ENCODE measurements around the gene SQOR. TPM values are rescaled to one million over a fixed set of nuclear protein-coding genes. Genes with fewer than 3 reads are reported as not detected.

SQOR gene
- total and polyA plus RNA-seq, 8 donors, result 13.8 to 28.6 (median 24.2) TPM

GRCh38 chr15:45677797-45678196 lies 43.0 kb downstream of the SQOR start:
- 97 to 98% methylated on average over 7 of the region's 7 CpGs for WGBS, 2 donors
- no peak for ATAC-seq

GRCh38 chr15:45678459-45679178 lies 43.8 kb downstream of the SQOR start:
- ATAC-seq, result no peak
- TF ChIP-seq CTCF (IDR thresholded peaks at IDR 0.05), result no peak
- intact Hi-C loops (cut with DNase I), result no loop called here
- Histone ChIP-seq H3K27ac (no peak overlapping the region), H3K4me1 (no peaks in the 10 kb centered on the region), H3K9me3 (no peaks in the 10 kb centered on the region), H3K36me3 (peaks cover 0 to 50% (median 9%) of the 10 kb centered on the region in 3 donors), H3K4me3 (no peak overlapping the region), H3K27me3 (no peaks in the 10 kb centered on the region)
- no peak for FAIRE-seq
- no peak for DNase-seq
- WGBS, 2 donors, result 78 to 94% methylated on average over 4 of the region's 4 CpGs

More at GRCh38 chr15:45677797-45678196, 43.0 kb downstream of the SQOR start:
- intact Hi-C loops (cut with DNase I), result no loop called here
- TF ChIP-seq CTCF (IDR thresholded peaks at IDR 0.05), result no peak
- no peaks in the 10 kb centered on the region for H3K27me3 ChIP-seq
- H3K9me3 ChIP-seq, result no peaks in the 10 kb centered on the region
- H3K36me3 ChIP-seq, result peaks cover 0 to 44% (median 11%) of the 10 kb centered on the region in 3 donors
- no peak overlapping the region for H3K27ac ChIP-seq
- H3K4me1 ChIP-seq, result no peaks in the 10 kb centered on the region
- FAIRE-seq (no peak), DNase-seq (no peak)
- no peak overlapping the region for H3K4me3 ChIP-seq

- 67 to 78% methylated on average over 2 of the region's 2 CpGs for WGBS, 2 donors
- intact Hi-C loops (cut with DNase I), result no loop called here
- Histone ChIP-seq H3K9me3 (no peaks in the 10 kb centered on the region), H3K27me3 (no peaks in the 10 kb centered on the region), H3K27ac (no peak overlapping the region), H3K36me3 (peaks cover 0 to 58% (median 8%) of the 10 kb centered on the region in 3 donors), H3K4me1 (no peaks in the 10 kb centered on the region), H3K4me3 (no peak overlapping the region)
- no peak for TF ChIP-seq CTCF (IDR thresholded peaks at IDR 0.05)
- DNase-seq (no peak), ATAC-seq (peak in 2 of 4 donors; percentile 51 to 53), FAIRE-seq (no peak)
Observed at GRCh38 chr15:45684533-45684932, 49.7 kb downstream of the SQOR start.

- no peak for TF ChIP-seq CTCF (IDR thresholded peaks at IDR 0.05)
- Histone ChIP-seq H3K4me3 (no peak overlapping the region), H3K9me3 (no peaks in the 10 kb centered on the region), H3K27me3 (no peaks in the 10 kb centered on the region), H3K27ac (no peak overlapping the region), H3K36me3 (peaks cover 3 to 49% (median 9%) of the 10 kb centered on the region in 3 donors), H3K4me1 (no peaks in the 10 kb centered on the region)
- intact Hi-C loops (cut with DNase I), result no loop called here
- FAIRE-seq (no peak), ATAC-seq (no peak), DNase-seq (no peak)
- 98 to 100% methylated on average over 4 of the region's 4 CpGs for whole genome bisulfite sequencing, 2 donors
Observed at GRCh38 chr15:45689616-45690015, 54.8 kb downstream of the SQOR start.

- Histone ChIP-seq H3K27me3 (no peaks in the 10 kb centered on the region), H3K27ac (no peak overlapping the region), H3K36me3 (peaks cover 3 to 39% (median 9%) of the 10 kb centered on the region in 3 donors), H3K9me3 (no peaks in the 10 kb centered on the region), H3K4me3 (no peak overlapping the region), H3K4me1 (no peaks in the 10 kb centered on the region)
- DNase-seq (no peak), FAIRE-seq (no peak), ATAC-seq (peak in 1 of 4 donors; percentile 18)
- 80 to 84% methylated on average over 6 of the region's 6 CpGs for WGBS, 2 donors
- TF ChIP-seq CTCF (IDR thresholded peaks at IDR 0.05), result no peak
- intact Hi-C loops (cut with DNase I), result no loop called here
Observed at GRCh38 chr15:45690581-45691260, 55.9 kb downstream of the SQOR start.

All from pancreas (tissue), 10 donors.